HCT116 (cell line): ENCODE measurements around the gene DNAH10. TPM values are rescaled to one million over a fixed set of nuclear protein-coding genes. Genes with fewer than 3 reads are reported as not detected.

Experiments used
- ATAC-seq: fragments of 200-7000 bp; cut with Tn5 transposase; 2 replicates; pipeline ENCODE4 v1.9.1; 2020; ENCODE audit warnings: mild to moderate bottlenecking, moderate library complexity
- BruUV-seq: library from RNA; stranded (reverse); fragments of 400-500 nt; replicated peaks from 2 replicates; lab custom pipeline; 2021; lab: Mats Ljungman, UMichigan
- CTCF ChIA-PET: fragments of 300-600 bp; sonication (Branson Sonifier 250); formaldehyde crosslinking; loops from one replicate; lab custom pipeline; 2021; ENCODE audit warnings: antibody characterized with exemption; lab: Charles Lee
- POLR2A ChIA-PET: fragments of 300-600, 350-600 bp; sonication (Branson Sonifier 250); formaldehyde crosslinking; loops from one replicate; lab custom pipeline; 2021; ENCODE audit warnings: antibody characterized with exemption; lab: Charles Lee
- RAD21 ChIA-PET, 2 experiments: fragments of 300-600 bp; sonication (Branson Sonifier 250); formaldehyde crosslinking; loops; one replicate each; lab custom pipeline; 2023; ENCODE audit warnings: low total read pairs in 2 of 2; ENCODE audit not compliant: uncharacterized antibody in 2 of 2, unreplicated experiment in 2 of 2, low non-redundant PET in 1 of 2; lab: Charles Lee
- DNase-seq: peaks from one replicate; pipeline ENCODE4 v3.0.0-alpha.2; 2010; ENCODE audit warnings: low read depth, low spot score
- H2AFZ ChIP-seq: fragments of 200-600 bp; shearing (Covaris generic), sonication (generic); 2 replicates; pipeline ENCODE4 v1.6.1; 2017; ENCODE audit warnings: low read depth, mixed run types, mixed read lengths, antibody characterized with exemption, low read length; ENCODE audit not compliant: poor library complexity, severe bottlenecking
- H3K27ac ChIP-seq: 2 replicates; pipeline ENCODE4 v1.5.1; 2012; ENCODE audit warnings: low read depth, low read length
- H3K27me3 ChIP-seq: fragments of 200-600 bp; sonication (generic); 2 replicates; pipeline ENCODE4 v1.6.1; 2016; ENCODE audit warnings: mixed run types, low read length, mixed read lengths; ENCODE audit not compliant: insufficient read depth
- H3K36me3 ChIP-seq, 2 experiments: fragments of 200-500 bp in 1 of 2; fragments of 200-600 bp in 1 of 2; sonication (Bioruptor generic) in 1 of 2; sonication (generic) in 1 of 2; 2 replicates each; pipeline versions ENCODE4 v1.5.1 to v1.6.1; 2014 to 2016; ENCODE audit warnings: low read length in 2 of 2, inconsistent platforms in 1 of 2, mixed read lengths in 1 of 2, mixed run types in 1 of 2; ENCODE audit not compliant: insufficient read depth in 2 of 2, control insufficient read depth in 1 of 2
- H3K4me1 ChIP-seq, 2 experiments: fragments of 200-600 bp in 1 of 2; sonication (generic) in 1 of 2; 2 replicates each; pipeline versions ENCODE4 v1.5.1 to v1.6.1; 2012 to 2017; ENCODE audit warnings: low read length in 2 of 2, inconsistent platforms in 1 of 2, mild to moderate bottlenecking in 1 of 2, mixed read lengths in 1 of 2, mixed run types in 1 of 2, moderate library complexity in 1 of 2; ENCODE audit not compliant: insufficient read depth in 2 of 2, control insufficient read depth in 1 of 2
- H3K4me2 ChIP-seq: fragments of 200-600 bp; sonication (generic); 2 replicates; pipeline ENCODE4 v1.6.1; 2017; ENCODE audit warnings: mixed run types, low read length, mixed read lengths
- H3K4me3 ChIP-seq, 2 experiments: fragments of 200-600 bp in 1 of 2; sonication (generic) in 1 of 2; replicated peaks in 1 of 2; 2 replicates each; pipeline ENCODE4 v1.5.1; 2011 to 2016; ENCODE audit warnings: low read length in 2 of 2, control low read depth in 1 of 2, low read depth in 1 of 2, mild to moderate bottlenecking in 1 of 2, mixed read lengths in 1 of 2, mixed run types in 1 of 2
- H3K79me2 ChIP-seq: fragments of 200-600 bp; sonication (generic); 2 replicates; pipeline ENCODE4 v1.6.1; 2017; ENCODE audit warnings: mild to moderate bottlenecking, mixed run types, low read length, moderate library complexity, mixed read lengths; ENCODE audit not compliant: insufficient read depth
- H3K9ac ChIP-seq: fragments of 200-600 bp; sonication (generic); 2 replicates; pipeline ENCODE4 v1.6.1; 2016; ENCODE audit warnings: low read length, mixed read lengths
- H3K9me2 ChIP-seq: fragments of 200-600 bp; sonication (generic), shearing (Covaris generic); 2 replicates; pipeline ENCODE4 v1.6.1; 2017; ENCODE audit warnings: mixed run types, mild to moderate bottlenecking, moderate library complexity; ENCODE audit not compliant: insufficient read depth
- H3K9me3 ChIP-seq, 2 experiments: fragments of 200-500 bp in 1 of 2; fragments of 200-600 bp in 1 of 2; sonication (Bioruptor generic) in 1 of 2; sonication (generic) in 1 of 2; 2 replicates each; pipeline ENCODE4 v1.6.1; 2014 to 2017; ENCODE audit warnings: low read length in 2 of 2, mixed read lengths in 2 of 2, inconsistent platforms in 1 of 2, low read depth in 1 of 2, mild to moderate bottlenecking in 1 of 2, mixed run types in 1 of 2, moderate library complexity in 1 of 2; ENCODE audit not compliant: control insufficient read depth in 1 of 2, insufficient read depth in 1 of 2
- H4K20me1 ChIP-seq: fragments of 200-600 bp; sonication (generic), shearing (Covaris generic); 2 replicates; pipeline ENCODE4 v1.6.1; 2017; ENCODE audit warnings: mixed run types, mild to moderate bottlenecking, moderate library complexity; ENCODE audit not compliant: insufficient read depth
- CEBPB ChIP-seq: IDR thresholded peaks from 2 replicates; pipeline ENCODE4 v1.6.1; 2012; ENCODE audit warnings: low read depth
- EGR1 ChIP-seq: IDR thresholded peaks from 2 replicates; pipeline ENCODE4 v1.6.1; 2012; ENCODE audit warnings: low read depth
- EZH2phosphoT487 ChIP-seq: fragments of 200-600 bp; IDR thresholded peaks from 2 replicates; pipeline ENCODE4 v1.6.1; 2018; ENCODE audit warnings: antibody characterized with exemption, borderline replicate concordance
- FOSL1 ChIP-seq: IDR thresholded peaks from 2 replicates; pipeline ENCODE4 v1.6.1; 2012; ENCODE audit warnings: low read depth
- MAX ChIP-seq: IDR thresholded peaks from 2 replicates; pipeline ENCODE4 v1.6.1; 2012
- POLR2A ChIP-seq: IDR thresholded peaks from 2 replicates; pipeline ENCODE4 v1.7.0; 2011; ENCODE audit warnings: borderline replicate concordance; ENCODE audit not compliant: insufficient read depth, insufficient read length; ENCODE audit errors: extremely low read depth
- RAD21 ChIP-seq: IDR thresholded peaks from 2 replicates; pipeline ENCODE4 v1.6.1; 2012; ENCODE audit warnings: low read depth, mild to moderate bottlenecking
- REST ChIP-seq: IDR thresholded peaks from 2 replicates; pipeline ENCODE4 v1.6.1; 2012; ENCODE audit warnings: low read depth
- SRF ChIP-seq: IDR thresholded peaks from 2 replicates; pipeline ENCODE4 v1.6.1; 2012; ENCODE audit warnings: low read depth
- ZBTB33 ChIP-seq: IDR thresholded peaks from 2 replicates; pipeline ENCODE4 v1.6.1; 2011; ENCODE audit warnings: mild to moderate bottlenecking, low read length, moderate library complexity; ENCODE audit not compliant: insufficient replicate concordance; ENCODE audit errors: extremely low read depth
- ZFX ChIP-seq: fragments of 450-650 bp; IDR thresholded peaks from 2 replicates; pipeline ENCODE4 v1.6.1; 2017
- intact Hi-C: fragments of 100-400 bp; cut with micrococcal nuclease; formaldehyde crosslinking; loops from 2 replicates; pipeline ENCODE4 v1.10.0; 2022
- total RNA-seq: library from RNA; stranded (reverse); gene quantifications from one replicate; pipeline ENCODE4 v1.2.1, GENCODE V29; 2021; ENCODE audit not compliant: unreplicated experiment

Gene DNAH10
- total RNA-seq, 1 experiment from 2014 or later = 1.3 TPM

GRCh38 chr12:123733229-123733628 is 28.9 kb upstream of the DNAH10 start:
- no peaks in the 10 kb centered on the region for H4K20me1 ChIP-seq
- POLR2A ChIA-PET = no interaction called here
- no peak overlapping the region for H2AFZ ChIP-seq
- intact Hi-C loops = no loop called here
- no peaks in the 10 kb centered on the region for H3K79me2 ChIP-seq
- no peak overlapping the region for H3K9ac ChIP-seq
- no peak overlapping the region for H3K4me2 ChIP-seq
- BruUV-seq = no TSS peak
- no peaks in the 10 kb centered on the region for H3K9me2 ChIP-seq
- no peak overlapping the region for H3K4me3 ChIP-seq
- H3K27me3 ChIP-seq = no peaks in the 10 kb centered on the region
- peaks cover 14 to 18% of the 10 kb centered on the region in 2 experiments for H3K36me3 ChIP-seq
- ATAC-seq (no peak), DNase-seq (no peak)
- H3K27ac ChIP-seq = no peak overlapping the region
- RAD21 ChIA-PET = no interaction called here
- CTCF ChIA-PET = no interaction called here
- TF ChIP-seq RAD21 (no peak), FOSL1 (no peak), MAX (no peak), ZBTB33 (no peak), POLR2A (no peak), ZFX (no peak), REST (no peak), SRF (no peak), EGR1 (no peak), EZH2phosphoT487 (no peak), CEBPB (no peak)
- no peaks in the 10 kb centered on the region for H3K9me3 ChIP-seq
- no peaks in the 10 kb centered on the region for H3K4me1 ChIP-seq
